PC-3 (cell line): ENCODE data around the gene MYO16. TPM values are rescaled to one million over a fixed set of nuclear protein-coding genes. Genes with fewer than 3 reads are reported as not detected.

Experiments
- ATAC-seq: fragments of 200-7000 bp; cut with Tn5 transposase; 2 replicates; pipeline ENCODE4 v1.9.1; 2020; ENCODE audit warnings: mild to moderate bottlenecking, moderate library complexity
- BruUV-seq: library from RNA; stranded (reverse); fragments of 400-500 nt; replicated peaks from 2 replicates; lab custom pipeline; 2021; lab: Mats Ljungman, UMichigan
- CTCF ChIA-PET: fragments of 300-600 bp; sonication (Branson Sonifier 250); formaldehyde crosslinking; loops from one replicate; lab custom pipeline; 2022; ENCODE audit warnings: antibody characterized with exemption; lab: Charles Lee
- POLR2A ChIA-PET: fragments of 300-600 bp; sonication (Branson Sonifier 250); formaldehyde crosslinking; loops from one replicate; lab custom pipeline; 2022; ENCODE audit warnings: antibody characterized with exemption; ENCODE audit not compliant: unreplicated experiment; lab: Charles Lee
- DNase-seq: peaks from one replicate; pipeline ENCODE4 v3.0.0-alpha.2; 2015
- H2AFZ ChIP-seq: fragments of 300-600 bp; sonication (generic); 2 replicates; pipeline ENCODE4 v1.6.0; 2016; ENCODE audit warnings: antibody characterized with exemption, low read length
- H3F3A ChIP-seq: fragments of 300-600 bp; sonication (generic); one replicate; pipeline ENCODE4 v1.6.0; 2017; ENCODE audit warnings: antibody characterized with exemption, low read length, control low read depth, mild to moderate bottlenecking; ENCODE audit not compliant: unreplicated experiment
- H3K27ac ChIP-seq: fragments of 300-600 bp; sonication (generic); 2 replicates; pipeline ENCODE4 v1.5.1; 2016; ENCODE audit warnings: mild to moderate bottlenecking, low read length
- H3K27me3 ChIP-seq: fragments of 300-600 bp; sonication (generic); 2 replicates; pipeline ENCODE4 v1.6.1; 2016; ENCODE audit warnings: low read length, mixed read lengths
- H3K36me3 ChIP-seq: fragments of 300-600 bp; sonication (generic); 2 replicates; pipeline ENCODE4 v1.6.1; 2016; ENCODE audit warnings: low read depth, mixed run types, low read length, mixed read lengths
- H3K4me1 ChIP-seq: fragments of 300-600 bp; sonication (generic); 2 replicates; pipeline ENCODE4 v1.5.1; 2016; ENCODE audit warnings: low read length; ENCODE audit not compliant: insufficient read depth
- H3K4me2 ChIP-seq: fragments of 300-600 bp; sonication (generic); 2 replicates; pipeline ENCODE4 v1.6.0; 2016; ENCODE audit warnings: low read length
- H3K4me3 ChIP-seq: fragments of 300-600 bp; sonication (generic); 2 replicates; pipeline ENCODE4 v1.5.1; 2016; ENCODE audit warnings: mild to moderate bottlenecking, low read length, mixed read lengths
- H3K79me2 ChIP-seq: fragments of 300-600 bp; sonication (generic); 2 replicates; pipeline ENCODE4 v1.6.1; 2017; ENCODE audit warnings: low read length, mixed read lengths
- H3K9ac ChIP-seq: fragments of 300-600 bp; sonication (generic); 2 replicates; pipeline ENCODE4 v1.6.0; 2016; ENCODE audit warnings: mild to moderate bottlenecking, low read length
- H3K9me2 ChIP-seq: fragments of 300-600 bp; sonication (generic); replicated peaks from 2 replicates; pipeline ENCODE4 v1.6.1; 2016; ENCODE audit warnings: mixed run types, low read length, mixed read lengths
- H3K9me3 ChIP-seq: fragments of 300-600 bp; sonication (generic); 2 replicates; pipeline ENCODE4 v1.6.1; 2016; ENCODE audit warnings: low read length, mixed read lengths
- H4K20me1 ChIP-seq: fragments of 300-600 bp; sonication (generic); 2 replicates; pipeline ENCODE4 v1.6.1; 2016; ENCODE audit warnings: low read length, mixed read lengths
- EZH2 ChIP-seq: fragments of 300-600 bp; sonication (generic); IDR thresholded peaks from one replicate; pipeline ENCODE4 v1.6.1; 2017; ENCODE audit warnings: antibody characterized with exemption, mild to moderate bottlenecking, low read length; ENCODE audit not compliant: unreplicated experiment
- EZH2phosphoT487 ChIP-seq: fragments of 300-600 bp; sonication (generic); IDR thresholded peaks from 2 replicates; pipeline ENCODE4 v1.6.1; 2018; ENCODE audit warnings: mild to moderate bottlenecking, antibody characterized with exemption, low read length, borderline replicate concordance
- intact Hi-C: fragments of 100-400 bp; cut with micrococcal nuclease; formaldehyde crosslinking; loops from 2 replicates; pipeline ENCODE4 v1.9.0; 2023
- total RNA-seq: library from RNA; depleted of rRNA; stranded (reverse); fragments of >200 nt; gene quantifications from 2 replicates; pipeline ENCODE4 v1.2.3, GENCODE V29; 2014
- TF ChIP-seq, protein P1 (sequence below): fragments of 300-600 bp; sonication (generic); conservative IDR thresholded peaks from 2 replicates; pipeline ENCODE4 v1.5.1; 2017; ENCODE audit warnings: antibody characterized with exemption, low read depth, mild to moderate bottlenecking, low read length

Gene MYO16
- total RNA-seq, 1 experiment from 2014 or later: not detected

DNA sequence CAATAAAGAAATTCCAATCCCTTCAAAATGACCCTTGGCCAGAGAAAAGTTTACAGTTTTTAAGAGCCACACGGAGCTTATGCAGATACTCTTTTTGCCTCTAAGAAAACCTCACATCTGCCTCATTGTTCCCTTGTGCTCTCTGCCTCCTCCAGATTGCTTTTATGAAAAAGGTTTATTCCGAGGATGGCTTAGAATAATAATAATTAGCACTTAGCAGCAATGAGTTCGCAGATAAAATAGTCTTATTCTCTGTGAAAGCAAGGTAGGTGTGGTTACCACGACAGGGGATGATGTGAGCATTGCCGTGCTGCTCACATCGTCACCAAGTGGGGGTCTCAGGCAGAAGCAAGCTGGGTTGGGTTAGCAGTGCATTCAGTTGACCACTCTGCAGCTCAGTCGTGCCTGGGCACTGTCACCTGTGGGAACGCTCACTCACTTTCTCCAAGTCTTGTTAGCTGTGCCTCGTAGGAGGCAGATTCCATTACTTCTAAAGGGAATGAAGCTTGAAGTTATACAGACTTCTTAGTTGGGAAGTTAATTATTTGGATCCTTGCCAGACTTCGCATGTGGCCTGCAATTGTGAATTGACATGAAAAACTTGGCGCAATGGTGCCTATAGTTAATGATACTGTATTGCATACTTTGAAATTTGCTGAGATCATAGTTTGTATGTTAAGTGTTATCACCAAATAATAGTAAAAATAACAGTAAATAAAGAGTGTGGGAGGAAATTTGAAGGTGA is 157.2 kb downstream of the MYO16 start:
- DNase-seq: no peak
- Histone ChIP-seq H3K27ac (no peak overlapping the region), H3K9me3 (no peaks in the 10 kb centered on the region), H3K9me2 (no peaks in the 10 kb centered on the region), H3K27me3 (peaks cover 12% of the 10 kb centered on the region; the same call in 1 of the 2 replicates), H3K4me3 (no peak overlapping the region), H4K20me1 (no peaks in the 10 kb centered on the region), H2AFZ (no peak overlapping the region), H3K9ac (no peak overlapping the region), H3K36me3 (no peaks in the 10 kb centered on the region), H3K4me1 (no peaks in the 10 kb centered on the region), H3K79me2 (no peaks in the 10 kb centered on the region), H3K4me2 (no peak overlapping the region), H3F3A (no peaks in the 10 kb centered on the region)
- POLR2A ChIA-PET: no interaction called here
- no TSS peak for BruUV-seq
- ATAC-seq: no peak
- intact Hi-C loops: no loop called here
- TF ChIP-seq EZH2 (no peak), EZH2phosphoT487 (no peak)
- TF ChIP-seq, protein P1, sequence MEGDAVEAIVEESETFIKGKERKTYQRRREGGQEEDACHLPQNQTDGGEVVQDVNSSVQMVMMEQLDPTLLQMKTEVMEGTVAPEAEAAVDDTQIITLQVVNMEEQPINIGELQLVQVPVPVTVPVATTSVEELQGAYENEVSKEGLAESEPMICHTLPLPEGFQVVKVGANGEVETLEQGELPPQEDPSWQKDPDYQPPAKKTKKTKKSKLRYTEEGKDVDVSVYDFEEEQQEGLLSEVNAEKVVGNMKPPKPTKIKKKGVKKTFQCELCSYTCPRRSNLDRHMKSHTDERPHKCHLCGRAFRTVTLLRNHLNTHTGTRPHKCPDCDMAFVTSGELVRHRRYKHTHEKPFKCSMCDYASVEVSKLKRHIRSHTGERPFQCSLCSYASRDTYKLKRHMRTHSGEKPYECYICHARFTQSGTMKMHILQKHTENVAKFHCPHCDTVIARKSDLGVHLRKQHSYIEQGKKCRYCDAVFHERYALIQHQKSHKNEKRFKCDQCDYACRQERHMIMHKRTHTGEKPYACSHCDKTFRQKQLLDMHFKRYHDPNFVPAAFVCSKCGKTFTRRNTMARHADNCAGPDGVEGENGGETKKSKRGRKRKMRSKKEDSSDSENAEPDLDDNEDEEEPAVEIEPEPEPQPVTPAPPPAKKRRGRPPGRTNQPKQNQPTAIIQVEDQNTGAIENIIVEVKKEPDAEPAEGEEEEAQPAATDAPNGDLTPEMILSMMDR: no peak
- CTCF ChIA-PET: no interaction called here

GRCh38 chr13:108787700-108788414 is 158.4 kb downstream of the MYO16 start:
- DNase-seq (no peak), ATAC-seq (no peak)
- POLR2A ChIA-PET: no interaction called here
- Histone ChIP-seq H3K9me2 (no peaks in the 10 kb centered on the region), H3K36me3 (no peaks in the 10 kb centered on the region), H3K27ac (no peak overlapping the region), H2AFZ (no peak overlapping the region), H4K20me1 (no peaks in the 10 kb centered on the region), H3K27me3 (peaks cover 14% of the 10 kb centered on the region; the same call in 1 of the 2 replicates), H3K79me2 (no peaks in the 10 kb centered on the region), H3K9me3 (no peaks in the 10 kb centered on the region), H3F3A (no peaks in the 10 kb centered on the region), H3K4me2 (no peak overlapping the region), H3K4me3 (no peak overlapping the region), H3K9ac (no peak overlapping the region), H3K4me1 (no peaks in the 10 kb centered on the region)
- TF ChIP-seq, protein P1: no peak
- no peak for TF ChIP-seq EZH2
- no peak for TF ChIP-seq EZH2phosphoT487
- CTCF ChIA-PET: no interaction called here
- intact Hi-C loops: no loop called here
- BruUV-seq: no TSS peak
